T47D (cell line): Measurements from ENCODE around the gene ACAA2.

Experiments used
- DNase-seq, 2 experiments: peaks; one replicate each; pipeline versions ENCODE4 v3.0.0 to v3.0.0-alpha.2; 2011 to 2012; ENCODE audit warnings: low read depth in 1 of 2, low spot score in 1 of 2
- JUND ChIP-seq: IDR thresholded peaks from 2 replicates; pipeline ENCODE4 v1.6.1; 2012; ENCODE audit warnings: low read depth
- in situ Hi-C: cut with HindIII; loops from 2 replicates; pipeline ENCODE4 v1.10.0; 2016; ENCODE audit warnings: low sequenced_read_pairs, low pct_unique_long_range_greater_than_20kb

Gene ACAA2

DNA sequence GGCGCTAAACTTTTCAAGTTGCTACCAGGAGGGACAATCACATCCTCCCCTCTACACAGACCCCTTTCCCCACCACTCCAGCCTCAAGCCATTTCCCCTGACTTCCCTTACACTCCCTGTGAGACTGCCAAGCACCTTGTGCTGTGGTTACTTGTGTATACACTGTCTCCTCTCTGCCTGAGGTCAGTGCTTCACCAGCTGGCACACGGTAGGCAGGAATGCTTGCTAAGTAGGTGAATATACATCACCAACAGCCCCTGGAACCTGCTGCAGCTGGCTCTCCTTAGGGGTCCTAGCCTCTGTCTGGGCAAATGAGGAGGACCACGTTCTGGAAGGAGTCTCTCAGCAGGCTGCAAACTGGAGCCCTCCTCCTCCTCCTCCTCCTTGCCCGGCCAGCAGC, 38.3 kb upstream of the ACAA2 start:
- in situ Hi-C loops = no loop called here
- no peak for TF ChIP-seq JUND

DNA sequence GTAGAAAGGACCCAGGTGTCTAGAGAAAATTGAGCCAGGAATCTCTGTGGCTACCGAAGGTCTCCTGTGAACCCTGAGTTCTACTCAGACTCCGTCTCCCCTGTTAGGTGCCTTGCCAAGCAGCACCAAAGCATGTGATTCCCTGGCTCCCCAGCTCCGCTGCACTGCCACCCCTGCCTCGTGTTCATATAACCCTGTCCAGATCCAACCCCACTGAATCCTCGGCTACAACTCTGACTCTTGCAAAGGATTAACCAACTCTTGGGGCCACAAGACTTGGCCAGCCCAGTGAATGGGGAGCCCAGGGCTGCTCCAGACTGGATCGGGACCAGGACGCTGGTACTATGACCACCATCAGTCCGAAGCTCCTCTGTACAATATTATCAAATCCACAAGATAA, 37.3 kb upstream of the ACAA2 start:
- DNase-seq = no peak
- TF ChIP-seq JUND = no peak
- in situ Hi-C loops = no loop called here

More for the DNA sequence above, 38.3 kb upstream of the ACAA2 start:
- no peak for DNase-seq

DNA sequence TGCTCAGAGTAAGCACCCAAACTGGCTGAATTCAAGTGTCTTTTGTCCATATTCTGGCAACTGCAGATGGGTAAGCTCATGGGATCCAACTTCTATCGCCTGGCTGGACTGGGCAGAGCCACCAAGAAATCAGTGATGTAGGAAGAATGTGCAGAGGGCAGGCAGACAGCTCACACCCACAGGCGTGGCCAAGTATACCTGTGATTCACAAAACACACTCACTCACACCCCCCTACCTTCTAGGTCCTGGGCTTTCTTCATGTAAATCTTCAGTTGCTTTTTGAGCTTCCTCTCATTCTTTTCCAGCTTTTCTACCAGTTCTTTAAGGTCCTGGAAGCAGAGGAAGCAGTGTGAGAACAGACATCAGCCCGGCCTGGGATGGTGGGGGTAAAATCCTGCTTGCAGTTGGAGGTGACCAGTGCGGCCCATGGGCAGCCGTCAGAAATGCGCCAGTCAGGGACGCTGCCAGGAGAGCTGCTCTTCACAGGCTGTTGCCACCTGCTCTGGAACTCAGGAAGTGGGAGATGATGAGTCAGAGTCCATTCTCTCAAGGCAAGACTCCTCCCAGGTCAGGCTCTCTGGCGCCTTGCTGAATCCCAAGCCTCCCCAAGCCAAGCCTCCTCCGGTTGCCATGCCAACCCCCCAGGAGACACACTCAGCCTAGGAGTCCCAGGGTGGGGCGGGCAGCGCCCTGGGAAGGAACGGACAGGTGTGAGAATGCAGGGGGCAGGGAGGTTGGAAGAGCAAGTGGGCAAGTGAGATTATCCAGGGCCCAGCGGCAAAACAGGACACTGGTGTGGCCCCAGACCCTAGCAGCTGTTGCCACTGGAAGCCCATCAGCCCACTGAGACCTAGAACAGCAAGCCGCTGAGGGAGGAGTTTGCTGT, 36.2 kb upstream of the ACAA2 start:
- DNase-seq = no peak
- no peak for TF ChIP-seq JUND
- in situ Hi-C loops = no loop called here

DNA sequence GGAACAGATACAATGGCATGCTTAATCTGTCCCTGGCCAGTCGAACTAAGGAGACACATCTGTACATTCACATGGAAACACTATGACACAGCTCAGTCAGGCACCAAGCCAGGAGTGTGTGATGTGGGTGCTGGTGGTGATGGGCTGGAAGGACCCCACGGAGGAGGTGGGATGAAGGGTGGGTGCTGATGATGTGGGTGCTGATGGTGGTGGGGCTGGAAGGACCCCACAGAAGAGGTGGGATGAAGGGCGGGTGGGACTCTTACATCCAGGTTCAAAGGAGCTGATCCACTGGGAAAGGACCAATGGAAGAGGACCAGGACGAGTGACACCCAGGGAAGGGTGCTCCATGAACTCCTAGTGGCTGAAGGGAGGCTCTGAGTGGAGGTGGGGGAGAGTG, 34.8 kb upstream of the ACAA2 start:
- in situ Hi-C loops = no loop called here
- TF ChIP-seq JUND = no peak
- no peak for DNase-seq

DNA sequence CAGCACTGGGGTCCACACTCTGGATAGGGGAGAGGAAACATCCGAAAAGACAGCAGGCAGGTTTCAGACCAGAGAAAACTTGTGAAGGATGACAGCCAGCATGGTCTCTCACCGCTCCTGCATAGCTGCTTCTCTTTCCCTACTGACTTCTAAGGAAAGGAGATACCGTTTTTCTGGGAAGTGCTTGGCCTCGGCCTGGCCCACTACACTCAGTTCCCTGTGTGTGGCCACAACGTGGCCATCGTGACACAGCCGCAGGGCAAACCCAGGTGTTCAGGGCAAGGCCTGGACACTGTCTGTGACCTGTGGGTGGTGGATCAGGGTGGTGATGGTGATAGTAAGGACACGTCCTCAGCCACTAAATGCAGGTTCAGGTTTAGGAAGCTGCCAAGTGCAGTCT, 34.2 kb upstream of the ACAA2 start:
- DNase-seq = no peak
- TF ChIP-seq JUND = no peak
- in situ Hi-C loops = no loop called here

DNA sequence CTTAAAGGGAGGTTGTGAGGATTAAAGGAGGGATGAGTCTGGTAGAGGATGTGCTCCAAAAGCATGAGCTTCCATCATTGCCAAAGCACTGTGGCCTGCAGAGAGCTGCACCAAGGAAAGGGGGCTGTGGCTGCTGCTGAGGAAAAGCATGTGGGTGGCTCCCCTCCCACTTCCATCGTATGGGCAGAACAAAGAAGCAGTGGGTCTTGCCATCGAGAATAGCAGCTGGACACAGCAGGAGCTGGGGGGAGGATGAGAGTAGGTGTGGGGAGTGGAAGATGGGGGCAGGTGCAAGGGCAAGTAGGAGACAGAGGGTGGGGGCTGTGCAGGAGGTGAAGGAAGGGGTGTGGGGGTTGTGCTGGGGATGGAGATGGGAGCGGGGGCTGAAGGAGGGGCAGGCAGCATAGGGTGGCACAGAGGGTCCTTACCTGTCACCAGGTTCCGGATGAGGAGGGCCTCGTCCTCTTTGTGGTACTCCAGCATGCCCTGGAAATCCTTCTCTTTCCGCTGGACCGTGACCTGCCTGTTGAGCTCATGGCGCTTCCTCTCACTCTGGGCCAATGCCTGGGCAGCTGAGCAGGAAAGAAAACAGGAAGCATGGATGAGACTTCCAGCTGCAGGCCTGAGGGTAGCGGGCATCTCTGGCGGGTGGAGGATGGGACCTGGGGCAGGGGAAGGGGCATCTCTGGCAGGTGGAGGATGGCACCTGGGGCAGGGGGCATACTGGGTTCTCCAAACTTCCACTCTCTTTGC, 33.6 kb upstream of the ACAA2 start:
- in situ Hi-C loops = no loop called here
- DNase-seq = no peak
- no peak for TF ChIP-seq JUND

DNA sequence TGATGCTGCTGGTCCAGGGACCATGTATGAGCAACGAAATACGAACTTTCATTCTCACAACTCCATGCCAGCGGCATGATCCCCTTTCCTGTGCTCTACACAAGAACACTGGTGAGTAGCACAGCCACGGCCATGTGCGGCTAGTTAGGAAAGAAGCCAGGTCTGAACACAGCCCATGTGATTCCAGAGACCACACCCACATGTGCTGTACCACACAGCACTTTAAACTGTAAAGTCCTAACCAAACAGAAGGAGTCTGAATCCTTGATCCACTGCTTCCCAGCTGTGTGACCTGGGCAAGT, 33.0 kb upstream of the ACAA2 start:
- no peak for DNase-seq
- TF ChIP-seq JUND = no peak
- in situ Hi-C loops = no loop called here

DNA sequence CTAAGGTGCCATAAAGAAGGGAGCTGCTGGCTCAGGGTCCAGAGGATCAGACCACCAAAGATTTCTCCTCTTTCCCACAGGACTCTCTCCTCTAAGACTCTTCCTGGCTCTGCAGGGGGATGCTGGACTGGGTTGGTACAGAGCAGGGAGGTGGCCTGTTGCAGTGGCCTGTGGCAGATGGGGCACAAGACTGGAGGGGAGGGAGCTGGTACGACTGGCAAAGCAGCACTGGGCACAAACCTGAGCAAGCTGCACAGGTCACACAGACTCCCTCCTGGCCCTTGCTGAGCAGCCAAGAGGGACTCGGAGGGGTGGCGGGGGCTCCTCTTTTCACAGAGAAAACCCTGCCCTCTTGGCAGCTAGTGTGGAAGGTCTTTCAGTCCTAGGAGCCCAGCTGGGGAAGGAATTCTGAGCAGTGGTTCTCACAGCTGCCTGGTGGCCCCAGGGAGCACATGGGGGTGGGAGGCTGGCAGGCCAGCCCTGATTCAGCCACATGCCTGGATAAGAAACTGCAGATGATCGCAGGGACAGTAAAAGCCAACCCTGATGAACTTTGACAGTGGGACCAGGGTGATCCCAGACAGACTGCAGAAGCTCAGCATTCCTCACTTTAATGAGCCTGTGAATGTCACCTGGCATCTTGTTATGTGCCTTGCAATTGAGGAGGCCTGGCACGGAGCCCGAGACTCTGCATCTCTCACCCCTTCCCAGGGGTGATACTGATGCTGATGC, 32.5 kb upstream of the ACAA2 start:
- TF ChIP-seq JUND = no peak
- no peak for DNase-seq
- in situ Hi-C loops = no loop called here

DNA sequence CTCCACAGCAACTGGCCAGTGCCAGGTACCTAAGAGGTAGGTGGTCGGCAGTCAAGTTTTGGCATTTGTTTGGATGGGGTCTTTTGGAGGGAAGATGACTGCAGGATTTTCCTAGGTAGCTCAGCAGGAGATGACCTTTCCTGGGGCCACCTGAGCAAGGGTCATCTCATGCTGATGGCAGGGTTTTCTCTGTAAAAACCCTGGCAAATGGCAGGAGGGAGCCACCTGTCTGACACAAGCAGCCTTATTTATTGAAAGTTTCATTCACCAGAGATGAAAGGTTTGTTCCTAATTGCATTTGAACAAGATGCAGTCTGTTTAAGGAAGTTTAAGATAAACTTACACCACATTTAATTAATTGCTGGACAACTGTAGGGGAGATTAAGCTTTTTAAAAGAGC, 31.6 kb upstream of the ACAA2 start:
- no peak for TF ChIP-seq JUND
- in situ Hi-C loops = no loop called here

DNA sequence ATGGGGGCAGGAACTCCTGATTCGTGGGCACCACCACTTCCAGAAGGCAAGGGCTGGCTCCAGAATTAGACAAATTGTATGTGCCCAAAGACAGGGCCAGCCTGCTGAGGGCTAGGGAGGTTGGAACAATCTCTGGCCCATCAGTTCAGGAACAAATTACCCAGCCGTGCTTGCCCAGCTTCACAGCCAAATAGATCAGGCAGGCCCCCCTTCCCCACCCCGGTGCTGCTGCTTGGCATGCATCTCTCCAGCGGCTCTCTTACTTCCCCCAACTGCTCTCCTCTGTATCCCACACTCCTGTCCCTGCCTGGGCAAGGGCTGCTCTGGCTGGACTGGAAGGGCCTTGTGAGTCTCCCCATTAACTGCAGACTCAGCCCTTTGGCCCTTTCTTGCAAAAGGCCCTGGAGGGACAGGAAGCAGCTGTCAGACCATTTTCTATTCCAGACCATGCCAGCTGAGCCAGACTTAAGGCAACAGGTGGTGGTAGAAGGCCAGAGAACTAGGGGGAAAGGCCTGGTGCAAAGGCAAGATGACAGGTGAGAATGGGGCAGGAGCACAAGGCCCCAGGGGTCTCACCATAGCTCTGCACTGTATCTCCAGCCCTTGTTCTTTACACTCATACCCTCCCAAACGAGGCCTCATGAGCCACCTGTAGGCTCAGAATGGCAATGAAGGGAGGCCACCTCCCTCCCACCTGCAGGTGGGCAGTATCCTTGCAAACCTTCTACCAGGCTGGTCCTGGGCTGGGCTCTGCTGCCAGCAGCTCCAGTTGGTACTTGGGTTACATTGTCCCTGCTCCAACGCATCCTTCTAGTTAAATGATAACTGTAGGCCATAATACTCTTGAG, 30.7 kb upstream of the ACAA2 start:
- no peak for DNase-seq
- in situ Hi-C loops = no loop called here
- no peak for TF ChIP-seq JUND

More for the DNA sequence above, 31.6 kb upstream of the ACAA2 start:
- no peak for DNase-seq

DNA sequence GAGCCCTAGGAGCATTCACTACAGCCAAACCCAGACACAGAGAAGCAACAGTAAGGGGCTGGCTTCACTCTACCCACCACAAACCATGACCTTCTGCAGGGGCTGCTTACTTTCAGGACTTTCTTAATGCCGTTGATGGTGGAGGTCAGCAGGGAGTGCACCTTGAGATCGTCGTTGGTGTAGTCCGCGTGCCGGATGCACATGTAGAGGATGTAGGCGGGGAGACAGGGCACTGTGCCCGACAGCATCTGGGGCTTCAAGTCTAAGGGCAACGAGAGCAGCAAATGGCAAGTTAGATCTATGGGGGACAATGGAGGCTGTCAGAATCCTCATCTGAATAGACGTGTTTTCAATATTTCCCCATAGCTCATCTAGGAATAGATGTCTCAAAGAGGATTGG, 29.8 kb upstream of the ACAA2 start:
- DNase-seq = no peak
- TF ChIP-seq JUND = no peak
- in situ Hi-C loops = no loop called here

DNA sequence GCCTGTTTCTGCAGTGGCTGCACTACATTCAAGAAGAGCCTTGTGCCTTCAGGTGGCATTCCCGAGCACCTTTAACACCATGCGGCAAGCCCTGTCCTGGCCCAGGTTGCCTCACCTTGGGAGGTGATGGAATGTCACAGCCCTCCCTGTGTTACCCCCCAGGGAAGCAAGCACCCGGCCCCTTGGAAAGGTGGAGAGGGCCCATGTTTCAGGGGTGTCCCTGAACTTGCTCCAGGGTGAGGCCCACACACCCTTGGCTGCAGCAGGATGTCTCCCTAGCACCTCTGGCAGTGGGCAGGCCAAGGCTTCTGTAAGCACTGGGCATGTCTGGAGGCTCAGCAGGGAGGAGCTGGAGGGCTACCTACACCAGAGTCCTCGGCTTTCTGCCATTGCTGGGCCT, 29.3 kb upstream of the ACAA2 start:
- in situ Hi-C loops = no loop called here
- no peak for TF ChIP-seq JUND
- no peak for DNase-seq
